GM04503 (cell line): ENCODE measurements around the gene IL1RAP.

ENCODE experiments used
- DNase-seq: peaks from one replicate; pipeline ENCODE4 v3.0.0-alpha.2; 2012; ENCODE audit warnings: low read depth

Gene IL1RAP

GRCh38 chr3:190579514-190580137 is 65.7 kb downstream of the IL1RAP start:
- no peak for DNase-seq

- no peak for DNase-seq
Measured at GRCh38 chr3:190580417-190580816, 66.5 kb downstream of the IL1RAP start.

- no peak for DNase-seq
Measured at GRCh38 chr3:190581041-190581541, 67.2 kb downstream of the IL1RAP start.

GRCh38 chr3:190582667-190583066 is 68.8 kb downstream of the IL1RAP start:
- no peak for DNase-seq

- DNase-seq, result peak; percentile 83
Measured at GRCh38 chr3:190585805-190586630, 72.1 kb downstream of the IL1RAP start.

- DNase-seq, result no peak
Measured at GRCh38 chr3:190586631-190587011, 72.7 kb downstream of the IL1RAP start.

- DNase-seq, result no peak
Measured at GRCh38 chr3:190588570-190588969, 74.7 kb downstream of the IL1RAP start.

- no peak for DNase-seq
Measured at GRCh38 chr3:190589326-190589725, 75.4 kb downstream of the IL1RAP start.

- no peak for DNase-seq
Measured at GRCh38 chr3:190591080-190591479, 77.2 kb downstream of the IL1RAP start.

- DNase-seq, result no peak
Measured at GRCh38 chr3:190593075-190593474, 79.2 kb downstream of the IL1RAP start.

GRCh38 chr3:190594171-190594570 is 80.3 kb downstream of the IL1RAP start:
- DNase-seq, result no peak

GRCh38 chr3:190595179-190595795 is 81.4 kb downstream of the IL1RAP start:
- no peak for DNase-seq

- DNase-seq, result no peak
Measured at GRCh38 chr3:190595807-190596206, 81.9 kb downstream of the IL1RAP start.

GRCh38 chr3:190596349-190597285 is 82.7 kb downstream of the IL1RAP start:
- DNase-seq, result no peak

GRCh38 chr3:190597291-190597690 is 83.4 kb downstream of the IL1RAP start:
- no peak for DNase-seq

- DNase-seq, result no peak
Measured at GRCh38 chr3:190601622-190602021, 87.7 kb downstream of the IL1RAP start.

GRCh38 chr3:190605385-190605784 is 91.5 kb downstream of the IL1RAP start:
- DNase-seq, result no peak

GRCh38 chr3:190606596-190606995 is 92.7 kb downstream of the IL1RAP start:
- DNase-seq, result no peak

- DNase-seq, result no peak
Measured at GRCh38 chr3:190607021-190607420, 93.1 kb downstream of the IL1RAP start.

GRCh38 chr3:190608850-190609589 is 95.1 kb downstream of the IL1RAP start:
- DNase-seq, result no peak
